HCT116 (cell line): ENCODE results near the gene PGM2L1.

ENCODE experiments used
- EZH2 ChIP-seq: fragments of 200-600 bp; sonication (generic); IDR thresholded peaks from 2 replicates; pipeline ENCODE4 v1.6.1; 2017; ENCODE audit warnings: antibody characterized with exemption, mixed run types
- EZH2phosphoT487 ChIP-seq: fragments of 200-600 bp; IDR thresholded peaks from 2 replicates; pipeline ENCODE4 v1.6.1; 2018; ENCODE audit warnings: antibody characterized with exemption, borderline replicate concordance
- POLR2A ChIP-seq: IDR thresholded peaks from 2 replicates; pipeline ENCODE4 v1.7.0; 2011; ENCODE audit warnings: borderline replicate concordance; ENCODE audit not compliant: insufficient read depth, insufficient read length; ENCODE audit errors: extremely low read depth
- POLR2AphosphoS5 ChIP-seq: IDR thresholded peaks from 2 replicates; pipeline ENCODE4 v1.6.1; 2011; ENCODE audit warnings: mild to moderate bottlenecking, low read depth, low read length, moderate library complexity
- RAD21 ChIP-seq: IDR thresholded peaks from 2 replicates; pipeline ENCODE4 v1.6.1; 2012; ENCODE audit warnings: low read depth, mild to moderate bottlenecking
- SIN3A ChIP-seq: IDR thresholded peaks from 2 replicates; pipeline ENCODE4 v1.6.1; 2012; ENCODE audit warnings: low read depth
- SRF ChIP-seq: IDR thresholded peaks from 2 replicates; pipeline ENCODE4 v1.6.1; 2012; ENCODE audit warnings: low read depth
- YY1 ChIP-seq: IDR thresholded peaks from 2 replicates; pipeline ENCODE4 v1.6.1; 2011; ENCODE audit warnings: low read length, low read depth, moderate library complexity, mild to moderate bottlenecking; ENCODE audit not compliant: insufficient replicate concordance; ENCODE audit errors: extremely low read depth
- TF ChIP-seq, protein P1 (sequence below): IDR thresholded peaks from 2 replicates; pipeline ENCODE4 v1.6.1; 2012
- TF ChIP-seq, protein P2 (sequence below), 3 experiments: fragments of 200-600 bp in 1 of 3; sonication (generic) in 1 of 3; IDR thresholded peaks in 2 of 3; conservative IDR thresholded peaks in 1 of 3; 2 replicates each; pipeline ENCODE4 v1.5.1; 2012 to 2017; ENCODE audit warnings: low read depth in 2 of 3, low read length in 2 of 3, antibody characterized with exemption in 1 of 3, borderline replicate concordance in 1 of 3, control low read depth in 1 of 3, mild to moderate bottlenecking in 1 of 3, mixed read lengths in 1 of 3, mixed run types in 1 of 3, moderate library complexity in 1 of 3; ENCODE audit not compliant: insufficient read depth in 1 of 3

DNA sequence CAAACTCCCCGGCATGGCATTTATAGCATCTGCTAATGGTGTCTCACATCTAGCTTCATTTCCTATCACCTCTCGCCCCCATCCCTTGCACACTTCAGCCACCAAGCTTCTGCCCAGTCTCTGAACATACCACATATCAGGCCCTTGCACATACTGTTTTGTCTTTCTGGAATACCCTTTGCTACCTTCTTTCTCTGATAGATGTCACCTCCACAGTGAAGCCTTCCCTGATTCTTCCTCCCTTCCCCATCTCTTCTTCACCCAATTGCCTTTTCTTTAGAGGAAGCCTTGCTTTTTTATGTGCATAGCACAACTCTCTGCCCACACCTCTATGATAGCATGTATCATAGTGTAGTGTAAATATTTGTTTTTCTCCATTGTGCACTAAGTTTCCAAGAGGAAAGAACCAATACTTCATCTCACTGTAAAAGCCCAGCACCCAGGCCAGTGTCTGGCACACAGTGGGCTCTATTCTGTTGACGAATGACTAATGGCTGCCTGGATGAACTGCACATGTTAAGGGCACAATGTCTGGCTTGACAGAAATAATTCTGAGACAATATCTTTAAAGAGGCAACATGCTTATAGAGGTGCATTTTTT is 114.6 kb downstream of the PGM2L1 start:
- TF ChIP-seq, protein P1, sequence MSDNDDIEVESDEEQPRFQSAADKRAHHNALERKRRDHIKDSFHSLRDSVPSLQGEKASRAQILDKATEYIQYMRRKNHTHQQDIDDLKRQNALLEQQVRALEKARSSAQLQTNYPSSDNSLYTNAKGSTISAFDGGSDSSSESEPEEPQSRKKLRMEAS: no peak
- TF ChIP-seq RAD21 (no peak), SRF (no peak), EZH2 (no peak), POLR2AphosphoS5 (no peak), SIN3A (no peak), YY1 (no peak), POLR2A (no peak), EZH2phosphoT487 (no peak)
- TF ChIP-seq, protein P2, sequence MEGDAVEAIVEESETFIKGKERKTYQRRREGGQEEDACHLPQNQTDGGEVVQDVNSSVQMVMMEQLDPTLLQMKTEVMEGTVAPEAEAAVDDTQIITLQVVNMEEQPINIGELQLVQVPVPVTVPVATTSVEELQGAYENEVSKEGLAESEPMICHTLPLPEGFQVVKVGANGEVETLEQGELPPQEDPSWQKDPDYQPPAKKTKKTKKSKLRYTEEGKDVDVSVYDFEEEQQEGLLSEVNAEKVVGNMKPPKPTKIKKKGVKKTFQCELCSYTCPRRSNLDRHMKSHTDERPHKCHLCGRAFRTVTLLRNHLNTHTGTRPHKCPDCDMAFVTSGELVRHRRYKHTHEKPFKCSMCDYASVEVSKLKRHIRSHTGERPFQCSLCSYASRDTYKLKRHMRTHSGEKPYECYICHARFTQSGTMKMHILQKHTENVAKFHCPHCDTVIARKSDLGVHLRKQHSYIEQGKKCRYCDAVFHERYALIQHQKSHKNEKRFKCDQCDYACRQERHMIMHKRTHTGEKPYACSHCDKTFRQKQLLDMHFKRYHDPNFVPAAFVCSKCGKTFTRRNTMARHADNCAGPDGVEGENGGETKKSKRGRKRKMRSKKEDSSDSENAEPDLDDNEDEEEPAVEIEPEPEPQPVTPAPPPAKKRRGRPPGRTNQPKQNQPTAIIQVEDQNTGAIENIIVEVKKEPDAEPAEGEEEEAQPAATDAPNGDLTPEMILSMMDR (IDR thresholded peaks at IDR 0.05 in 2 of 3, conservative IDR thresholded peaks at IDR 0.05 in 1 of 3; ENCODE audit: borderline replicate concordance in 1 of 3, insufficient read depth in 1 of 3, low read depth in 2 of 3, low read length in 2 of 3): no peak
